ENCODE results near the gene TPMT. TPM values are rescaled to one million over a fixed set of nuclear protein-coding genes. Genes with fewer than 3 reads are reported as not detected.

The TPMT gene
- total and polyA plus RNA-seq, 4 donors, result 10.3 to 28.6 (median 25.7) TPM

DNA sequence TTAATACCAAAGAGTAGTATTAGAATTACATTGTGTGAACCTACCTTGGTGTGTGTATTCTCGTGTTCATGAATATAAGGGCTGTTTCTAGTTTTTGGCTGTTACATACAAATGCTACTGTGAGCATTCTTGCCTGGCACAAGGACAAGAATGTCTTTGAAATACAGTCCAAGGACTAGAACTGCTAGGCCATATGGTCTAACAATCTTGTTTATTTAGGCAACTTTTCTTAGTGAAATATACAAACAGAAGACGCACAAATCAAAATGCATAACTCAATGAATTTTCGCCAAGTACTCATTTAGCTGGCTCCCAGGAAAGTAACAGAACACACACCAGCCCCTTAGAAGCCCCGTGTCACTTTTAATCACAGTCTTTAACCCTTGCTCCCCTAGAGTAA lies 28.9 kb upstream of the TPMT start:
- Histone ChIP-seq H3K9ac (ENCODE audit: low read depth in 1 of 2, low read length in 2 of 2) (no peak overlapping the region), H3K4me3 (ENCODE audit: low read depth in 1 of 3, low read length in 3 of 3) (no peak overlapping the region), H3K27me3 (ENCODE audit: control insufficient read depth in 4 of 4, insufficient read depth in 4 of 4, low read length in 3 of 4) (no peaks in the 10 kb centered on the region), H3K9me3 (ENCODE audit: control insufficient read depth in 4 of 4, low read length in 3 of 4) (no peaks in the 10 kb centered on the region), H3K36me3 (ENCODE audit: control insufficient read depth in 4 of 4, insufficient read depth in 3 of 4, low read depth in 1 of 4, low read length in 3 of 4) (peaks cover 0 to 3% (median 0%) of the 10 kb centered on the region in 4 donors), H3K4me1 (ENCODE audit: control insufficient read depth in 4 of 4, insufficient read depth in 4 of 4, low read length in 3 of 4) (peaks cover 0 to 5% (median 0%) of the 10 kb centered on the region in 4 donors), H3K27ac (ENCODE audit: low read depth in 1 of 2, low read length in 2 of 2) (no peak overlapping the region)
- no peak for DNase-seq (ENCODE audit: low spot score)
- TF ChIP-seq RXRA (IDR thresholded peaks at IDR 0.05), result no peak
- TF ChIP-seq TAF1 (conservative IDR thresholded peaks at IDR 0.05), result no peak
- no peak for TF ChIP-seq HNF4A (conservative IDR thresholded peaks at IDR 0.05)
- no peak for TF ChIP-seq FOXA1 (IDR thresholded peaks at IDR 0.05)
- TF ChIP-seq, protein P1, sequence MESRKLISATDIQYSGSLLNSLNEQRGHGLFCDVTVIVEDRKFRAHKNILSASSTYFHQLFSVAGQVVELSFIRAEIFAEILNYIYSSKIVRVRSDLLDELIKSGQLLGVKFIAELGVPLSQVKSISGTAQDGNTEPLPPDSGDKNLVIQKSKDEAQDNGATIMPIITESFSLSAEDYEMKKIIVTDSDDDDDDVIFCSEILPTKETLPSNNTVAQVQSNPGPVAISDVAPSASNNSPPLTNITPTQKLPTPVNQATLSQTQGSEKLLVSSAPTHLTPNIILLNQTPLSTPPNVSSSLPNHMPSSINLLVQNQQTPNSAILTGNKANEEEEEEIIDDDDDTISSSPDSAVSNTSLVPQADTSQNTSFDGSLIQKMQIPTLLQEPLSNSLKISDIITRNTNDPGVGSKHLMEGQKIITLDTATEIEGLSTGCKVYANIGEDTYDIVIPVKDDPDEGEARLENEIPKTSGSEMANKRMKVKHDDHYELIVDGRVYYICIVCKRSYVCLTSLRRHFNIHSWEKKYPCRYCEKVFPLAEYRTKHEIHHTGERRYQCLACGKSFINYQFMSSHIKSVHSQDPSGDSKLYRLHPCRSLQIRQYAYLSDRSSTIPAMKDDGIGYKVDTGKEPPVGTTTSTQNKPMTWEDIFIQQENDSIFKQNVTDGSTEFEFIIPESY (IDR thresholded peaks at IDR 0.05), result no peak
- no peak for TF ChIP-seq JUND (IDR thresholded peaks at IDR 0.05)
- WGBS, result 63% methylated on average over 4 of the region's 4 CpGs

- TF ChIP-seq NR2F2 (IDR thresholded peaks at IDR 0.05) (no peak), FOXA2 (IDR thresholded peaks at IDR 0.05) (no peak), RAD21 (IDR thresholded peaks at IDR 0.05) (no peak), TAF1 (conservative IDR thresholded peaks at IDR 0.05) (no peak)
- TF ChIP-seq, protein P2, sequence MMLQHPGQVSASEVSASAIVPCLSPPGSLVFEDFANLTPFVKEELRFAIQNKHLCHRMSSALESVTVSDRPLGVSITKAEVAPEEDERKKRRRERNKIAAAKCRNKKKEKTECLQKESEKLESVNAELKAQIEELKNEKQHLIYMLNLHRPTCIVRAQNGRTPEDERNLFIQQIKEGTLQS (IDR thresholded peaks at IDR 0.05), result no peak
- TF ChIP-seq, protein P1 (IDR thresholded peaks at IDR 0.05), result no peak
- Histone ChIP-seq H3K9me3 (ENCODE audit: control insufficient read depth in 4 of 4, low read length in 3 of 4) (no peaks in the 10 kb centered on the region), H3K27me3 (ENCODE audit: control insufficient read depth in 4 of 4, insufficient read depth in 4 of 4, low read length in 3 of 4) (no peaks in the 10 kb centered on the region), H3K36me3 (ENCODE audit: control insufficient read depth in 4 of 4, insufficient read depth in 3 of 4, low read depth in 1 of 4, low read length in 3 of 4) (peaks cover 0 to under 1% (median 0%) of the 10 kb centered on the region in 4 donors), H3K4me1 (ENCODE audit: control insufficient read depth in 4 of 4, insufficient read depth in 4 of 4, low read length in 3 of 4) (peaks cover 0 to 5% (median 0%) of the 10 kb centered on the region in 4 donors), H3K4me3 (ENCODE audit: low read depth in 1 of 3, low read length in 3 of 3) (no peak overlapping the region), H3K27ac (ENCODE audit: low read depth in 1 of 2, low read length in 2 of 2) (no peak overlapping the region), H3K9ac (ENCODE audit: low read depth in 1 of 2, low read length in 2 of 2) (no peak overlapping the region)
- no peak for DNase-seq (ENCODE audit: low spot score)
- WGBS, result 66% methylated on average over 4 of the region's 4 CpGs
Measured at GRCh38 chr6:18182568-18182967, 27.7 kb upstream of the TPMT start.

DNA sequence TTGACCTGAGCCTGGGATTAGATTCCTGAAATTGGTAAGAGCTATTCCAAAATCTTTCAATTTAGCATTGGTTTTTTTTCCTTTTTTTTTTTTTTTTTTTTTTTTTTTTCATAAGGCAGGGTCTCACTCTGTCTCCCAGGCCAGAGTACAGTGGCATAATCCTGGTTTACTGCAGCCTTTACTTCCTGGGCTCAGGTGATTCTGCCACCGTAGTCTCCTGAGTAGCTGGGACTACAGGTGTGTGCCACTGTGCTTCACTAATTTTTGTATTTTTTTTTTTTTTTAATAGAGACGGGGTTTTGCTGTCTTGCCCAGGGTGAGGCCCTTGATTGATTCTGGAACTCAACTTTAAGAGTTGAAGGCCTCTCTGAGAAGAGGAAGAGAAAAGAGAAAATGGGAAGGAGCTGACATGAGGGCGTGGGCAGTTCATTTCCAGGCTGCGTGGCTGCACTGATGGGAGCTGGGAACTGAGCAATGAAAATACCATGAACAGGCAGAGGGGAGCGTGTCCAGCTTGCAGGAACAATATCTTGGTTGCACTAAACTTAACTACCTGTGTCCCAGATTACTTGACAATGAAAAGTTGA lies 25.0 kb upstream of the TPMT start:
- 84% methylated on average over 5 of the region's 5 CpGs for WGBS
- Histone ChIP-seq H3K27ac (ENCODE audit: low read depth in 1 of 2, low read length in 2 of 2) (no peak overlapping the region), H3K4me3 (ENCODE audit: low read depth in 1 of 3, low read length in 3 of 3) (no peak overlapping the region), H3K27me3 (ENCODE audit: control insufficient read depth in 4 of 4, insufficient read depth in 4 of 4, low read length in 3 of 4) (no peaks in the 10 kb centered on the region), H3K4me1 (ENCODE audit: control insufficient read depth in 4 of 4, insufficient read depth in 4 of 4, low read length in 3 of 4) (no peaks in the 10 kb centered on the region), H3K9ac (ENCODE audit: low read depth in 1 of 2, low read length in 2 of 2) (no peak overlapping the region), H3K36me3 (ENCODE audit: control insufficient read depth in 4 of 4, insufficient read depth in 3 of 4, low read depth in 1 of 4, low read length in 3 of 4) (no peaks in the 10 kb centered on the region), H3K9me3 (ENCODE audit: control insufficient read depth in 4 of 4, low read length in 3 of 4) (no peaks in the 10 kb centered on the region)
- no peak for DNase-seq (ENCODE audit: low spot score)
- no peak for TF ChIP-seq FOXA2 (IDR thresholded peaks at IDR 0.05)
- TF ChIP-seq YY1 (IDR thresholded peaks at IDR 0.05), result no peak
- TF ChIP-seq HNF4G (IDR thresholded peaks at IDR 0.05), result no peak
- no peak for TF ChIP-seq RAD21 (IDR thresholded peaks at IDR 0.05)
- no peak for TF ChIP-seq GABPA (IDR thresholded peaks at IDR 0.05 in 1 of 2, conservative IDR thresholded peaks at IDR 0.05 in 1 of 2)
- no peak for TF ChIP-seq CTCF (IDR thresholded peaks at IDR 0.05; ENCODE audit: low read depth, low read length, missing input control)
- TF ChIP-seq, protein P3, sequence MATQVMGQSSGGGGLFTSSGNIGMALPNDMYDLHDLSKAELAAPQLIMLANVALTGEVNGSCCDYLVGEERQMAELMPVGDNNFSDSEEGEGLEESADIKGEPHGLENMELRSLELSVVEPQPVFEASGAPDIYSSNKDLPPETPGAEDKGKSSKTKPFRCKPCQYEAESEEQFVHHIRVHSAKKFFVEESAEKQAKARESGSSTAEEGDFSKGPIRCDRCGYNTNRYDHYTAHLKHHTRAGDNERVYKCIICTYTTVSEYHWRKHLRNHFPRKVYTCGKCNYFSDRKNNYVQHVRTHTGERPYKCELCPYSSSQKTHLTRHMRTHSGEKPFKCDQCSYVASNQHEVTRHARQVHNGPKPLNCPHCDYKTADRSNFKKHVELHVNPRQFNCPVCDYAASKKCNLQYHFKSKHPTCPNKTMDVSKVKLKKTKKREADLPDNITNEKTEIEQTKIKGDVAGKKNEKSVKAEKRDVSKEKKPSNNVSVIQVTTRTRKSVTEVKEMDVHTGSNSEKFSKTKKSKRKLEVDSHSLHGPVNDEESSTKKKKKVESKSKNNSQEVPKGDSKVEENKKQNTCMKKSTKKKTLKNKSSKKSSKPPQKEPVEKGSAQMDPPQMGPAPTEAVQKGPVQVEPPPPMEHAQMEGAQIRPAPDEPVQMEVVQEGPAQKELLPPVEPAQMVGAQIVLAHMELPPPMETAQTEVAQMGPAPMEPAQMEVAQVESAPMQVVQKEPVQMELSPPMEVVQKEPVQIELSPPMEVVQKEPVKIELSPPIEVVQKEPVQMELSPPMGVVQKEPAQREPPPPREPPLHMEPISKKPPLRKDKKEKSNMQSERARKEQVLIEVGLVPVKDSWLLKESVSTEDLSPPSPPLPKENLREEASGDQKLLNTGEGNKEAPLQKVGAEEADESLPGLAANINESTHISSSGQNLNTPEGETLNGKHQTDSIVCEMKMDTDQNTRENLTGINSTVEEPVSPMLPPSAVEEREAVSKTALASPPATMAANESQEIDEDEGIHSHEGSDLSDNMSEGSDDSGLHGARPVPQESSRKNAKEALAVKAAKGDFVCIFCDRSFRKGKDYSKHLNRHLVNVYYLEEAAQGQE (IDR thresholded peaks at IDR 0.05), result no peak
- no peak for TF ChIP-seq SP1 (IDR thresholded peaks at IDR 0.05)
- no peak for TF ChIP-seq HNF4A (conservative IDR thresholded peaks at IDR 0.05)
- no peak for TF ChIP-seq NR2F2 (IDR thresholded peaks at IDR 0.05)
- no peak for TF ChIP-seq RXRA (IDR thresholded peaks at IDR 0.05)
- no peak for TF ChIP-seq FOXA1 (IDR thresholded peaks at IDR 0.05)
- TF ChIP-seq JUND (IDR thresholded peaks at IDR 0.05), result no peak

All from liver (tissue), 9 donors.